A673 (cell line): Measurements from ENCODE around the gene PSMB10. TPM values are rescaled to one million over a fixed set of nuclear protein-coding genes. Genes with fewer than 3 reads are reported as not detected.

Experiments used
- BruUV-seq: library from RNA; stranded (reverse); fragments of 400-500 nt; replicated peaks from 2 replicates; lab custom pipeline; 2021; lab: Mats Ljungman, UMichigan
- CTCF ChIA-PET: fragments of 300-600 bp; sonication (Branson Sonifier 250); formaldehyde crosslinking; loops from one replicate; lab custom pipeline; 2022; ENCODE audit warnings: antibody characterized with exemption; lab: Charles Lee
- POLR2A ChIA-PET: fragments of 300-600 bp; sonication (Branson Sonifier 250); formaldehyde crosslinking; loops from one replicate; lab custom pipeline; 2022; ENCODE audit warnings: antibody characterized with exemption; ENCODE audit not compliant: low non-redundant PET; lab: Charles Lee
- DNase-seq: peaks from one replicate; pipeline ENCODE4 v3.0.0-alpha.2; 2015; ENCODE audit warnings: low spot score
- H3K27ac ChIP-seq: fragments of 200-600 bp; sonication (generic); 2 replicates; pipeline ENCODE4 v1.5.1; 2016; ENCODE audit warnings: mixed run types, low read depth, mild to moderate bottlenecking, mixed read lengths, antibody characterized with exemption, low read length; ENCODE audit not compliant: poor library complexity, severe bottlenecking
- H3K27me3 ChIP-seq: fragments of 200-600 bp; sonication (generic); replicated peaks from 2 replicates; pipeline ENCODE4 v1.6.1; 2017; ENCODE audit warnings: mixed run types, low read depth, mild to moderate bottlenecking, mixed read lengths, antibody characterized with exemption, low read length; ENCODE audit not compliant: insufficient read depth, poor library complexity
- H3K36me3 ChIP-seq: fragments of 200-600 bp; sonication (generic); 2 replicates; pipeline ENCODE4 v1.6.1; 2016; ENCODE audit warnings: mixed run types, mild to moderate bottlenecking, mixed read lengths, antibody characterized with exemption, low read length; ENCODE audit not compliant: insufficient read depth, poor library complexity, severe bottlenecking
- H3K4me1 ChIP-seq: fragments of 200-600 bp; sonication (generic); 2 replicates; pipeline ENCODE4 v1.6.1; 2017; ENCODE audit warnings: mixed run types, mild to moderate bottlenecking, mixed read lengths, antibody characterized with exemption, low read length; ENCODE audit not compliant: insufficient read depth, poor library complexity, severe bottlenecking
- H3K4me3 ChIP-seq: fragments of 200-600 bp; sonication (generic); 2 replicates; pipeline ENCODE4 v1.5.1; 2016; ENCODE audit warnings: low read depth, mixed run types, mild to moderate bottlenecking, mixed read lengths, low read length; ENCODE audit not compliant: poor library complexity, severe bottlenecking
- H3K9me3 ChIP-seq: fragments of 200-600 bp; sonication (generic); 2 replicates; pipeline ENCODE4 v1.6.1; 2016; ENCODE audit warnings: mixed run types, low read depth, mild to moderate bottlenecking, mixed read lengths, antibody characterized with exemption, low read length; ENCODE audit not compliant: poor library complexity, severe bottlenecking
- EZH2 ChIP-seq: fragments of 200-600 bp; sonication (generic); IDR thresholded peaks from 2 replicates; pipeline ENCODE4 v1.6.1; 2017; ENCODE audit warnings: borderline replicate concordance, low read depth, mild to moderate bottlenecking, mixed read lengths, antibody characterized with exemption, low read length; ENCODE audit not compliant: poor library complexity, severe bottlenecking
- intact Hi-C: fragments of 100-400 bp; cut with micrococcal nuclease; formaldehyde crosslinking; loops from one replicate; pipeline ENCODE4 v1.10.0; 2022; ENCODE audit not compliant: unreplicated experiment
- total RNA-seq: library from RNA; stranded (reverse); gene quantifications from 2 replicates; pipeline ENCODE4 v1.2.3, GENCODE V29; 2021
- TF ChIP-seq, protein P1 (sequence below): fragments of 300-800, 200-600 bp; sonication (generic); conservative IDR thresholded peaks from 2 replicates; pipeline ENCODE4 v1.5.1; 2017; ENCODE audit warnings: low read depth, mild to moderate bottlenecking, antibody characterized with exemption, low read length, moderate library complexity, mixed read lengths

Gene PSMB10
- total RNA-seq, 1 experiment from 2014 or later, result 21.6 TPM

DNA sequence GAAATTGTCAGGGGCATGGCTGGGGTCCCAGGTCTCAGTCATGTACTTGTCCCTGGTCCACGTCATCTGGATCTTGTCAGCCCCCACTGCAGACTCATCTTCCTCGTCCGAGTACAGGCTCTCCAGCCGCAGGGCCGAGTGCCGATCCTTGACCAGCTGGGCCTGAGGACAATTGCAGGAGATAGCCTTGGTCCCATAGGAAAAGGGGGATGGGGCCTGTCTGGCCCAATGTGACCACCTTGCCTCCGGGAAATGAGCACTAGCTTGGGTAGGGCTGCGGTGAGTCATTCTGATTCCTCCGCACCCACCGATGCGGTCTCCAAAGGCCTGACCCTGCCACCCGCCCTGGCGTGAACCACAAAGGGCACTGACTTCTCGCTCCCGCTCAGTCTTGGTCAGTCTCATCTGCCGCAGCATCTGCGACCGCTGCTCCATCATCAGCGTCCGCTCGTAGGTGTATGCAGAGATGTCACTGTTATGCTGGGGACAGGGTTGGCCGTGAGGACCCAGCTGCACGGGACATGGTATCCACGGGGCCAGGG, 8.8 kb upstream of the PSMB10 start:
- no peak for TF ChIP-seq EZH2
- TF ChIP-seq, protein P1, sequence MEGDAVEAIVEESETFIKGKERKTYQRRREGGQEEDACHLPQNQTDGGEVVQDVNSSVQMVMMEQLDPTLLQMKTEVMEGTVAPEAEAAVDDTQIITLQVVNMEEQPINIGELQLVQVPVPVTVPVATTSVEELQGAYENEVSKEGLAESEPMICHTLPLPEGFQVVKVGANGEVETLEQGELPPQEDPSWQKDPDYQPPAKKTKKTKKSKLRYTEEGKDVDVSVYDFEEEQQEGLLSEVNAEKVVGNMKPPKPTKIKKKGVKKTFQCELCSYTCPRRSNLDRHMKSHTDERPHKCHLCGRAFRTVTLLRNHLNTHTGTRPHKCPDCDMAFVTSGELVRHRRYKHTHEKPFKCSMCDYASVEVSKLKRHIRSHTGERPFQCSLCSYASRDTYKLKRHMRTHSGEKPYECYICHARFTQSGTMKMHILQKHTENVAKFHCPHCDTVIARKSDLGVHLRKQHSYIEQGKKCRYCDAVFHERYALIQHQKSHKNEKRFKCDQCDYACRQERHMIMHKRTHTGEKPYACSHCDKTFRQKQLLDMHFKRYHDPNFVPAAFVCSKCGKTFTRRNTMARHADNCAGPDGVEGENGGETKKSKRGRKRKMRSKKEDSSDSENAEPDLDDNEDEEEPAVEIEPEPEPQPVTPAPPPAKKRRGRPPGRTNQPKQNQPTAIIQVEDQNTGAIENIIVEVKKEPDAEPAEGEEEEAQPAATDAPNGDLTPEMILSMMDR, result no peak
- DNase-seq, result no peak
- CTCF ChIA-PET, result no interaction called here
- intact Hi-C loops, result no loop called here
- BruUV-seq, result no TSS peak
- H3K27ac ChIP-seq, result no peak overlapping the region
- H3K36me3 ChIP-seq, result peaks cover 38% of the 10 kb centered on the region
- no peaks in the 10 kb centered on the region for H3K4me1 ChIP-seq
- H3K4me3 ChIP-seq, result no peak overlapping the region
- POLR2A ChIA-PET, result no interaction called here
- H3K9me3 ChIP-seq, result no peaks in the 10 kb centered on the region
- no peaks in the 10 kb centered on the region for H3K27me3 ChIP-seq

DNA sequence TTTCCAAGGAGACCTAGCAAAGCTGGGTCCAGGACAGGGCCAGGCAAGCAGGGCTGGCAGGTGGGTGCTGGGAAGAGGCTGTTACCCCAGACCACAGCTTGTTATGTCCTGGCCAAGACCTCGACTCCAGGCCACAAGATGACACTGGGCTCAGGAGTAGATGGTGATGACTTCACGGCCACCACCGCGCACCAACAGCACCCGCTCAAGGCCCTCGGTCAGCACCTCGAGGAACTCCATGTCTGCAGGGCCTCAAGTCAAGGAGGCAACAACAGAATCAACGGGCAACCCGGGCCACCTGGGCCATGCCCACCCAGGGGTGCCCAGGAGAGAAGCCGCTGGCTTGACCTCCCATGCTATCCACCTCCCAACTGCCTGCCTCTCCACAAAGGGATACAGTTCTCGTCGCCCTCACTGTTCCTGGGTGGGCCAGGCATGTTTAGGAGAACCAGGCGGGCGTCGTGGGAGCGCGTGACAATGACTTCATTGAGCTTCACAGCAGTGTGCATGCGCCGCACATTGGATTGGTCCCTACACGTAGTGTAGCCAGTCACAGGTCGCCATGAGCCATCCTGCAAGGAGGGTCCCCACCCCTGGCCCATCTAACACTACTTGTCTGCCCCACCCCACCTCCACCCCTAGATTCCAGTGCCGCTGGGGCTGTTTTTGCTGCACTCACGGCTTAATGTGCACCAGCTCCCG, 8.2 kb upstream of the PSMB10 start:
- H3K27ac ChIP-seq, result no peak overlapping the region
- H3K36me3 ChIP-seq, result peaks cover 33% of the 10 kb centered on the region
- intact Hi-C loops, result no loop called here
- no peak overlapping the region for H3K4me3 ChIP-seq
- no peaks in the 10 kb centered on the region for H3K4me1 ChIP-seq
- no TSS peak for BruUV-seq
- POLR2A ChIA-PET, result no interaction called here
- no peaks in the 10 kb centered on the region for H3K27me3 ChIP-seq
- no peaks in the 10 kb centered on the region for H3K9me3 ChIP-seq
- CTCF ChIA-PET, result no interaction called here
- no peak for DNase-seq
- TF ChIP-seq, protein P1, result no peak
- no peak for TF ChIP-seq EZH2

DNA sequence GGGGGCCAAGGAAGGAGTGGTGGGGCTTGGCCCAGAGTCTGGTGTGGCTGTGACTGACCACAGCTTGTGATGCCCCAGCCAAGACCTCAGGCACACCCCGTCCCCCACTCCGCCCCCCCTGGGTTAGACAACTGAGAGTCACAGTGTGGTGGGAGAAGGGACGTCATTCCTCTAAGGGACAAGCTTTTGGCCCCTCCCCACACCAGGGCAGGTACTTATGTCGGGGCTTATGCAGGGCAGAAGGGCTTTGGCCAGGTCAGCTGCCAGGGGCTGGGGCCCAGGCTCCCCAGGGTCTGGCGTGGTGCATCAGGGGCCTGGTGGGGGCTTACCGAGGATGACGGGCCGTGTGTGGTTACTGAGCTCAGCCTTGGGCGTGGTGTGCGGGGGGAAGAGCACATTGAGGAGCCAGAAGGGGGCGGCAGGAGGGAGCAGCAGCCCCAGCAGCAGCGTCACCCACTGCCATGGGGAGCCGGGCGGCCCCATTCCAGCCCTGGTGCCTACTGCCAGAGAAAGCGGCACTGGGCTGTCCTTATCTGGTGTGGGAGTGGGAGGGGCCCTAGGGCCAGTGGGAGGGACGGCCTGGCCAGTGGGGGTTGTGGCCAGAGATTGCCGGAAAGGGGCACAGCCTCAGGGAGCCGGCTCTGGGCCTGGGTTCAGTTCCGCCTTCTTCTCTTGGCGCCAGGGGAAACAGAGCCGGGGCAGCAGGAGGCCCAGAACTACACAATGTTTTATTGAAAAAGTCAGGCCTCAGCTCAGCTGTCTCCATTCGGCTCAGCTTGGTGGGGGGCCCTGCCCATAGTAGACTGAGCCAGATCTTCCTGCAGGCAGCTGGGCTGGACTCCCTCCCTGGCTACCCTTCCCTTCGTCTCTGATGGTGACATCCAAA, 7.2 kb upstream of the PSMB10 start, which contains the start of gene LCAT:
LCAT (minus strand) TSS at position 502 of the 886 bp plus-strand sequence; CDS start at position 483, 19 bp downstream.
- ChIA-PET CTCF (no interaction called here), POLR2A (no interaction called here)
- Histone ChIP-seq H3K36me3 (peaks cover 29% of the 10 kb centered on the region), H3K27ac (peak within 1 kb of the TSS; percentile 50), H3K9me3 (no peaks in the 10 kb centered on the region), H3K4me3 (no peak within 1 kb of the TSS), H3K27me3 (no peaks in the 10 kb centered on the region), H3K4me1 (no peaks in the 10 kb centered on the region)
- BruUV-seq, result no TSS peak
- intact Hi-C loops, result no loop called here
- peak; percentile 29 for DNase-seq
- TF ChIP-seq EZH2, result no peak
- TF ChIP-seq, protein P1, result no peak
